NCI-H187 treated with DMSO at 0.1 percent for 48 hours (cell line): ENCODE measurements around the gene ABCC4.
A peak's percentile ranks its signal among the peaks of the same experiment; 100 is the strongest.

Experiments
- DNase-seq: peaks from one replicate; lab custom pipeline; 2025; lab: John Stamatoyannopoulos, UW

ABCC4 gene

DNA sequence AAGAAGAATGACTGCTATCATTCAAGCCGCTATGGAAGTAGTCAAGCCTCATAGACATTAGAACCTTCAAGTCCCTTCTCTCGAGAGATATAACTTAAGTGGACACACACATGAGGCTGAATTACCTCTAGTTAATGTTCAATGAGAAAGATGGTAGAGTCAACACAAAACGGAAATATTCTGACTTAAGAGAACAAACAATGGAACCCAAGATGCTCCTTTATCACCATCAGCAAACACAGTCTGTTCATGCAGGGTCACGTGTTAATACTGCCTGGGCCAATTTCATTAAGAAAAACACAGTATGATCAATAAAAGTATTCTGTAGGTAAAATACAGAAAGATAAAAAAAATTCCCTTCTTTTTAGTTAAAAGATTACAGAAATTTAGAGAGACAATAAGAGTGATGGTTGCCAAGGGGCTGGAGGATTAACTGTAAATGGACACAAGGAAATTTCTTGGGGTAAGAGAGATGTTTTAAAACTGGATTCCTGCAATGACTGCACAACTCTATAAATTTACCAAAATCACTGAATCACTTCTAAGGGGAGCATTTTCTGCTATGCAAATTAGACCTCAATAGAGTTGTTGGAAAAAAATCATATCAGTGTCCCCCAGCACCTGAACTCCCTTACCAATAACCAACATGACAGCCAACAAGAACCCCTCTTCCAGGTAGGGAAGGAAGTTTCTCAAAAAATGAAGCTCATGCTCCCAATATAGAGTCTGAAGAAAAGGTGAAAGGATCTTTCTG lies 256.6 kb downstream of the ABCC4 start:
- DNase-seq: no peak

DNA sequence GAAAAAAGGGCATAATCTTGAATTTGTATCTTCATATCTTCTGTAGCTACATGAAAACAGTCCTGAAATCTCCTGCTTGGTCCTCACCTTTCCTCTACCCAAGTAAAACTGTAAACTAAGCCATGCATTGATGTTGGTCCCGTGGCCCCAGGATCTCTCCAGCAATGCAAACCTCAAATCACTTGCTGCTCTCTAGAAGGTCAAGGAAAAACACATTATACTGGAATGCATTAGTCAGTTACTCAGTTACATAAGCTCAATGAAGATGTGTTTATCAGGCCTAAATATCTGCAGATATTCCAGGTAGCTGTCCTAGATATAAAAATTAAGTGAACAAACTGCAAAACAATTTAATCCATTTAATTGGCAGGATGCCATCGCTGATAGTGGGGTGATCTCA lies 261.8 kb downstream of the ABCC4 start:
- DNase-seq: no peak

- no peak for DNase-seq
Measured at GRCh38 chr13:95038949-95039348, 262.3 kb downstream of the ABCC4 start.

DNA sequence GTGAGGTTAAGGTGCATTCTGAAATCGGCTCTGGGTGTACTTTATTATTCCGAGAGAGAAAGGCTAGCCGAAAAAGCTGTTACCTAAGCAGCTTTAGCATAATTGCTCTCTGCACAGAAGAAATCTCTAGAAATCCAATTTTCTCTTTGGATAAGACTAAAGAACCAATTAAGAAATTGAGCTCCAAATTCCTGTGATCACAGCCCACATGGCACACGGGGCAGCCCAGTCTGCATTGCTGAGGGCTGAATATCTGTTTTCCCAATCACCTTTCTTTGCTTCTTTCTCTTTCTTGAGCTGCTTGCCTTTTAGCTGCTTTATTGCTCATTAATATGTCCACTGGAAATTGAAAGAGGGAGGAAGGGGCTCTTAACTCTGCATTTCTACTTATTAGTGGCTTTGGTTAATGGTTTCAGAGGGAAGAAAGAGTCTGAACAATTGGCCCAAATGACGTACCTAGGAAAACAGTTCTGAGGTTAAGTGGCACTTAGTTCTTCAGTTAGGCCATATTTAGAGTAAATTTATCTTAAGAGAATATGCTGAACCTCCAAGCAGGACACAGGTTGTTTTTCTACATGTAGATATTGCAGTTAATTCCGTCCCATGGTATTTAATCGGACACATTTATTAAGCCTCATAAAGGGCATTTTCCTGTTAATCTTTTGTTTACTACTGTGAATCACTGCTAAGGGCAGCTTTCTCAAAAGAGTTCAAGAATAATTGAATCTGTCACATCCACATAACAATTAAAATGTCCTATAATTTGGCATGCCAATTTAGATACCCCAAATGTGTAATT lies 265.7 kb downstream of the ABCC4 start:
- DNase-seq: no peak

DNA sequence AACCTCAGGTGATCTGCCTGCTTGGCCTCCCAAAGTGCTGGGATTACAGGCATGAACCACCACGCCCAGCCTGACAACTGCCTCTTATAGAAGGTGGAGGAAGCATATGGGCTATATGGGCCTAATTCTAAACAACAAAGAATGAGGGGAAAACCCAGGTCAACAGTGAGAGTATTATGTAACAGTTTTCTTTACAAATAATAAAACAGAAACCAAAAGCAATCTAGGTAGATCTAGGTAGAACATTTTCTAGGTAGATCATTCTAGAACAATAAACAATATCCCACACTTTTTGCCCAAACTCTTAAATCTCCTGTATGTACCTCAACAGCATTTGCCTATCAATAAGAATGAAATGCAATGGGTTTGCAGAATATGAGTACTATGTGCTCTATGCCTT lies 267.4 kb downstream of the ABCC4 start:
- no peak for DNase-seq

DNA sequence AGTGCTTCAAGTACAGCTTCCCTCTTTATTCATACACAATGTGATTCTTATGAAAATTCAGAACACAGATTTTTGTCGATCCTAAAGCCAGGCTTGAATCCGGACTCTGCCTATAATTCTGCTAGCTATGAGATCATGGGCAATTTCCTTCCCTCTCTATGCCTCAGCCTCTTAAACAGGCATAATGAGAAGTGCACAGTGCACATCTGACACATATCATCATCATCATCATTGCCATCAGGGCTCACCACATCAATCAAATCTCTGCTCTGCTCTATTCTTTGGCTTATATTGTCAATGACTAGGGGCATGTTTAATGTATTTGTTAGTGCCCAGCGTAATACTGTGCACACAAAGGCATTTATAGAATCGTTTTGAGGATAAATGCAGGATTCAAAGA lies 269.1 kb downstream of the ABCC4 start:
- DNase-seq: no peak

- no peak for DNase-seq
Measured at GRCh38 chr13:95030821-95031343, 270.4 kb downstream of the ABCC4 start.

GRCh38 chr13:95027638-95028037 lies 273.6 kb downstream of the ABCC4 start:
- no peak for DNase-seq

- no peak for DNase-seq
Measured at GRCh38 chr13:95025116-95025515, 276.1 kb downstream of the ABCC4 start.

DNA sequence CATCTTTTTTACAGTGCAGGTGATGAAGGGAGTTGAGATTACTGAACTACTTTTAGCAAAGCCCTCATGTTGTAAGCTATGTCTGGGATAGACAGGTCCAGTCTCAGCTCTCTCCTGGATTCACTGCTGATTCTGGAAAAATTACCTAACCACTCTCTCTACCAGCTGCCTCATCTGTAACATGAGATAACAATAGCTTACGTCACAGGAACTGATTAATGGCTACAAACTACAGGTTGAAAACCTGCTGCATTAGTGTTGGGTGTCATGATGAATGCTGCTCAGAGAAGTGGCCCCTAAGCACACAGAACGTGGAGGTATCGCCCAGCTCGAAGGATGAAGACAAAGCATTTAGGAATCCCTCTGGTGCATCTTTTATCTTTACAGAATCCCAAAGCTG lies 277.8 kb downstream of the ABCC4 start:
- DNase-seq: peak; percentile 77

- DNase-seq: no peak
Measured at GRCh38 chr13:95020298-95020987, 280.8 kb downstream of the ABCC4 start.

DNA sequence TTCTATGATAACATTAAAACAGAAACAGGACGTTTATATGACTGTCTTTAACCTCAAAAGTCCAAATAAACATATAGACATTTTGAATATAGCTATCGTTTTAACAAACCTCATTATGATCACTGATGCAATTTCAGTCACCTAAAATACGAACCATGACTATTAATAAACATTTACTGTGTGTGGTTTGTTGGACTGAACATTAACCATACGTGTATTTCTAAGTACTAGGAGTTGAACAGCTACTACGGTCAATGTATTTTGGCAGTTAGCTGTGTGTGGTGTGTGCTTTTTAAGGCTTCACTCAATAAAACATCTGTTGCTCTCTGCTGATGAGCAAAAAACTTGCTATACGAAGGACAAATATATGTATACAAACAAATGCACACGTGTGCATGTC lies 281.4 kb downstream of the ABCC4 start:
- DNase-seq: no peak

GRCh38 chr13:95007322-95007721 lies 293.9 kb downstream of the ABCC4 start:
- no peak for DNase-seq

DNA sequence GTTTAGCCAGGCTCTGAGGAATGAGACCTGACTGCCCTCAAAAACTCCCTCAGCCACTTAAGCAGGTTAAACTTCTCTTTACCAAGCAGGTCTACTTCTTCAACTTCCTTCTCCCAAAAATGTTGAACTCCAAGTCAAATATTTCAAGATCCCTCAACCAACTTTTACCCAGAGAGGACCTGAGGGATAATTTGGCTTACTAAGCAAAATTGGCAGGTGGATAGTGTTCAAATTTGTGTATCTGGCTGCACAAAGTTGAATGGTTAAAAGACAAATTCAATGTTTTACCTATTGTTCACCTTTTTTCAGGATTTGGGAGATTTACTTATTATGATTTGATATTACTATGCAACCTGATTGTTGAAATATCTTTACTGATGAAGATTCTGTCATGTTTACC lies 296.0 kb downstream of the ABCC4 start:
- DNase-seq: no peak

- DNase-seq: peak; percentile 96
Measured at GRCh38 chr13:95003019-95003813, 298.0 kb downstream of the ABCC4 start.

- DNase-seq: no peak
Measured at GRCh38 chr13:95002126-95002525, 299.1 kb downstream of the ABCC4 start.

GRCh38 chr13:94999871-95000270 lies 301.4 kb downstream of the ABCC4 start:
- DNase-seq: no peak

DNA sequence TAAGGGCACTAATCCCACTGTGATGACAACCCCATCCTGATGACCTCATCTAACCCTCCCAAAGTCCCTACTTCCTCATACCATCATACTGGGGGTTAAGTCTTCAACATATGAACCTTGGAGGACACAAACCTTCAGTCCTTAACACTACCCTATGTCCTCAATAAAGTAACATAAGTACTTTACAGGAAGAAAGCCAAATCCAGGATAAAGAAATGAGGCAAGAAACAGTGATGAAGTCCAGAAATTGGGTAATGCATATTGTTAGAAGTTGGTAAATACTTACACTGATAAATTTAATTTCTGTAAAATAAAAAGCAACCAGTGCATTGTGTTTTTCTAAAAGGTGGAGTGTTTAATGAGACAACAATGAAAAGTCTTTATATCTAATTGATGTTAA lies 304.1 kb downstream of the ABCC4 start:
- no peak for DNase-seq

- DNase-seq: no peak
Measured at GRCh38 chr13:94996445-94996844, 304.8 kb downstream of the ABCC4 start.

- DNase-seq: no peak
Measured at GRCh38 chr13:94994506-94994905, 306.7 kb downstream of the ABCC4 start.

- DNase-seq: no peak
Measured at GRCh38 chr13:94993616-94994015, 307.6 kb downstream of the ABCC4 start.
